Large intestine (tissue), 12 donors: ENCODE measurements around the gene HEXD. TPM values are rescaled to one million over a fixed set of nuclear protein-coding genes. Genes with fewer than 3 reads are reported as not detected.
"Not testable (repeated sequence)": the region's sequence is repeated elsewhere in the genome, so short reads cannot be mapped to it uniquely, and the experiment has no call there.

ENCODE experiments used
- DNase-seq, 2 donors: peaks; one replicate each; pipeline versions ENCODE4 v3.0.0 to v3.0.0-alpha.2; 2013
- H3K27ac ChIP-seq: one replicate; pipeline ENCODE4 v1.5.1; 2013; ENCODE audit warnings: low read length
- H3K27me3 ChIP-seq: 2 replicates; pipeline ENCODE4 v1.6.1; 2013; ENCODE audit warnings: low read length; ENCODE audit not compliant: control insufficient read depth, insufficient read depth
- H3K36me3 ChIP-seq: 2 replicates; pipeline ENCODE4 v1.6.1; 2013; ENCODE audit warnings: low read length; ENCODE audit not compliant: control insufficient read depth, insufficient read depth
- H3K4me1 ChIP-seq: one replicate; pipeline ENCODE4 v1.6.1; 2013; ENCODE audit warnings: low read length; ENCODE audit not compliant: control insufficient read depth, insufficient read depth
- H3K4me3 ChIP-seq: one replicate; pipeline ENCODE4 v1.5.1; 2013; ENCODE audit warnings: low read length
- H3K9me3 ChIP-seq: one replicate; pipeline ENCODE4 v1.6.1; 2013; ENCODE audit warnings: mild to moderate bottlenecking, low read depth, low read length, moderate library complexity; ENCODE audit not compliant: control insufficient read depth
- WGBS: methylation state at CpG from one replicate; pipeline ENCODE4 v1.1.5; 2013; ENCODE audit warnings: low lambda C conversion rate; ENCODE audit not compliant: insufficient coverage; 5-methylcytosine and 5-hydroxymethylcytosine counted together
- long read RNA-seq, 11 donors: transcript quantifications; one replicate each; lab custom pipeline, GENCODE V29; 2026
- polyA plus RNA-seq: library from polyadenylated mRNA; unstranded; fragments of 120-200 nt; gene quantifications from one replicate; pipeline ENCODE4 v1.2.1, GENCODE V29; 2013

Gene HEXD
- polyA plus RNA-seq = 50.4 TPM
- long read RNA-seq, donor 1, partial matches to known transcripts = 0 of 8 reads
- long read RNA-seq, donor 1, other reads (novel, unspliced or antisense) = 6 of 8 reads
- long read RNA-seq, donor 2, partial matches to known transcripts = 12 of 23 reads
- long read RNA-seq, donor 2, other reads (novel, unspliced or antisense) = 10 of 23 reads
- long read RNA-seq, donor 3 = 0 reads
- long read RNA-seq, donor 4 = 0 reads
- long read RNA-seq, donor 5, partial matches to known transcripts = 0 of 1 reads
- long read RNA-seq, donor 5, other reads (novel, unspliced or antisense) = 0 of 1 reads
- long read RNA-seq, donor 6, partial matches to known transcripts = 42 of 56 reads
- long read RNA-seq, donor 6, other reads (novel, unspliced or antisense) = 9 of 56 reads
- long read RNA-seq, donor 7, partial matches to known transcripts = 0 of 4 reads
- long read RNA-seq, donor 7, other reads (novel, unspliced or antisense) = 0 of 4 reads
- long read RNA-seq, donor 8, transcript HEXDC-201 (13 exons, 1,853 nt) = major isoform, 5 of 30 reads
- long read RNA-seq, donor 8, partial matches to known transcripts = 13 of 30 reads
- long read RNA-seq, donor 8, other reads (novel, unspliced or antisense) = 11 of 30 reads
- long read RNA-seq, donor 9, partial matches to known transcripts = 0 of 8 reads
- long read RNA-seq, donor 9, other reads (novel, unspliced or antisense) = 0 of 8 reads
- long read RNA-seq, donor 10, partial matches to known transcripts = 0 of 3 reads
- long read RNA-seq, donor 10, other reads (novel, unspliced or antisense) = 0 of 3 reads
- long read RNA-seq, donor 11, partial matches to known transcripts = 24 of 28 reads
- long read RNA-seq, donor 11, other reads (novel, unspliced or antisense) = 0 of 28 reads

- DNase-seq = peak; percentile 83 to 98
- peaks cover 12% of the 10 kb centered on the region for H3K9me3 ChIP-seq
- H3K4me3 ChIP-seq = peak within 1 kb of the TSS; percentile 93
- peaks cover 11% of the 10 kb centered on the region for H3K36me3 ChIP-seq
- no peaks in the 10 kb centered on the region for H3K27me3 ChIP-seq
- H3K4me1 ChIP-seq = peaks cover 11% of the 10 kb centered on the region
- peak within 1 kb of the TSS; percentile 95 for H3K27ac ChIP-seq
- WGBS = no CpG with 5 or more reads among the region's 108 CpGs
These were observed at the start of gene HEXD, which contains the start of gene OGFOD3 for GRCh38 chr17:82418001-82418986. Gene HEXD, plus strand, starts transcription at chr17:82418347. Its CDS starts 1,453 bp downstream, at chr17:82419800. Gene OGFOD3, minus strand, starts transcription at chr17:82418586. Its CDS starts 101 bp downstream, at chr17:82418485.

DNA sequence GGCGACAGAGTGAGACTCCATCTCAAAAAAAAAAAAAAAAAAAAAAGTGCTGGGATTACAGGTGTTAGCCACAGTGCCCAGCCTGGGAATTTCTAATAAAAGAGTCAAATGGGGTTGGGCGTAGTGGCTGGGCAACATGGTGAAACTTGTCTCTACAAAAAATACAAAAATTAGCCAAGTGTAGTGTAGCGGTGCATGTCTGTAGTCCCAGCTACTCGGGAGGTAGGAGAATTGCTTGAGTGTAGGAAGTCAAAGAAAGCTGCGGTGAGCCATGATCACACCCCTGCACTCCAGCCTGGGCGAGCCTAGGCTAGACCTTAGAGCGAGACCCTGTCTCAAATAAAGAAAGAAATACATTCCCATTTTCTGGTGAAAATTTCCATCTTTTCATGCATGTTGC, 48.9 kb upstream of the HEXD start:
- peaks cover 11% of the 10 kb centered on the region for H3K4me1 ChIP-seq
- no peaks in the 10 kb centered on the region for H3K36me3 ChIP-seq
- peaks cover 49% of the 10 kb centered on the region for H3K27me3 ChIP-seq
- no peak overlapping the region for H3K4me3 ChIP-seq
- no peak for DNase-seq
- H3K9me3 ChIP-seq = peaks cover 10% of the 10 kb centered on the region
- no CpG with 5 or more reads among the region's 7 CpGs for WGBS
- H3K27ac ChIP-seq = no peak overlapping the region

DNA sequence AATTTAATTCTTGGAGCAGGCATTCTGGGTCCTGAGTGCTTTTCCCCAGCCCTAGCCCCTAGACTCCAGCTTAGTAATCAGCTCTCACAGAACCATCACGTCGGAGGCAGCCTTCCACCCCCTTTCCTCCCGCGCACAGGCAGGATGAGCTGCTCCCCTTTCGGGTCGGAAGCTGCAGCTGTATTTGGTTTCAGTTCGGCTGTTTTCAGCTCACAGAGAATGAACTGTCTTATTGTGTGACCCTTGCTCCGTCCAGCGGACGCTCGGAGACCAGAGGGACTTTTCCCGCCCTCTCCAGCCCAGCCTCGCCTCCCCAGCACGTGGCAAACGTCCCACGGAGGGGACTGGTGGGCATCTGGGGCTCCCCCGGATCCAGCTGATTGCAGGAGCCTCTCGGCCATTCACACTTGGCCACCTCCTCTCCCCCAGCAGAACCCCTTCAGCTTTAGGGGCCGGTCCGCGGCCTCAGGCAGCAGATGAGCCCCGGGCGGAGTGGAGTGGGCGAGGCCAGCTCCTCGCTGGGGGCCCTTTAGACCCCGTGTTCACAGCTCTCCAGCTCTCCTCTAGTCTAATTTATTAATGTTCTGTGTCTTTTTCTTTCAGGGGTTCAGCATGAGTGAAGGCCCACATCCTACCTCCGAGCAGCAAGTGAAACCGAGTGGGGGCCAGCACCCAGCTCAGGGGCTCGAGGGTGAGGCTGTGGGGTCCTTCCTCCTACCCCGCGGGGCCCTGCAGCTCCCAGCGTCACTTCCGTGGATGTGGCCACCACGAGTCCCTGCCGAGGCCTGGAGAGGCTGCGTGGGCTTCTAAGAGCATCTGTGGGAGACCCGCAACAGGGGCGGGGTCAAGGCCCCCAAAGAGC, 47.4 kb upstream of the HEXD start:
- peaks cover 63% of the 10 kb centered on the region for H3K27me3 ChIP-seq
- H3K36me3 ChIP-seq = no peaks in the 10 kb centered on the region
- H3K4me3 ChIP-seq = no peak overlapping the region
- peaks cover 14% of the 10 kb centered on the region for H3K9me3 ChIP-seq
- WGBS = 18% methylated on average over 2 of the region's 38 CpGs
- H3K27ac ChIP-seq = no peak overlapping the region
- peaks cover 11% of the 10 kb centered on the region for H3K4me1 ChIP-seq
- DNase-seq = no peak

DNA sequence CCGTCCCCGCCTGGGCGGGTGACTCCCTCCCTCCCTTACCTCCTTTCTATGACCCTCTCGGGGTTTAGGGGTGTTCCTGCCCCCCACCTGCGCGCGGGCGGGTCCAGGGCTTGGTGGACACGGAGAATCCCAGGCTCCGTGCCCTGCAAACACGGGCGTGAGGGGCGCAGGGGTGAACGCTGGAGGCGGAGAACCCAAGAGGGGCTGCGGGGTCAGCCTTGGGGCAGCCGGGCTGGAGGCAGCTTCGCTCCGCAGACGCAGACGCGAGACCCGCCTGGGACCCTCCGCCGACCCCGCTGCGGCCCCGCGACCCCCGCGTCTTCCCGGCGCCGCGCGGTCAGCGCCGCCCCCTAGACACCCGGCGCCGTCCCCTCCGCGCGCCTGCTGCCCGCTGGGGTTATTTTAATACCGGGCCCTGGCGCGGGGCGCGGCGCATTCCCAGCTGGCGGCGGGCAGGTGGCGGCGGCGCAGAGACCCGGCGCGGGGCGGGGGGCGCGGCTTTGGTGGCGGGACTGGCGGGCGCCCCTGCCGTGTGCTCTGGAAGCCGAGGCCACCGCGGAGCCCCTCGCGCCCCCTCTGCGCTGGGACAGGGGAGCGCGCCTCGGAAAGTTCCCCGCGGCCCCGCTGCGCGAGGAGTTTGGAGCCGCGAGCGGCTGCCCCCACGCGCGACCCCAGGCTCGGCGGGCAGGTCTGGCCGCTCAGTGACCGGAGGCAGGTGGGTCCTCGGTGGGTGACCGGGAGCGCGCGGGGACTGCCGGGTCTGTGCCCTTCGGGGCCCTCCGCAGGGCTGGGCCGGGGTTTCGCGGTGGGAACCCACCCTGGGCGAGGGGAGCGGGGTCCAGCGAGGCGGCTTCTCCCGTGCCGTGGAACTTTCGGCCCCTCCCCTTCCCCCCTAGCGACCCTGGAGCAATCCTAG, 46.6 kb upstream of the HEXD start, which contains the start of gene UTS2R:
Gene UTS2R (plus strand): TSS at position 433 of the 916 bp plus-strand sequence. CDS start 2,560 bp downstream, outside the sequence.
- Histone ChIP-seq H3K27me3 (peaks cover 71% of the 10 kb centered on the region), H3K9me3 (peaks cover 18% of the 10 kb centered on the region), H3K27ac (no peak within 1 kb of the TSS), H3K36me3 (no peaks in the 10 kb centered on the region), H3K4me1 (peaks cover 11% of the 10 kb centered on the region), H3K4me3 (no peak within 1 kb of the TSS)
- no CpG with 5 or more reads among the region's 109 CpGs for WGBS
- DNase-seq = no peak

GRCh38 chr17:82372249-82373071, 45.7 kb upstream of the HEXD start:
- 61% methylated on average over 3 of the region's 41 CpGs for WGBS
- Histone ChIP-seq H3K27ac (no peak overlapping the region), H3K9me3 (peaks cover 18% of the 10 kb centered on the region), H3K36me3 (no peaks in the 10 kb centered on the region), H3K4me1 (peaks cover 5% of the 10 kb centered on the region), H3K4me3 (no peak overlapping the region), H3K27me3 (peaks cover 72% of the 10 kb centered on the region)
- no peak for DNase-seq

- H3K36me3 ChIP-seq, H3K4me1 ChIP-seq, H3K4me3 ChIP-seq, DNase-seq, H3K27ac ChIP-seq: not testable (repeated sequence)
- peaks cover 18% of the 10 kb centered on the region for H3K9me3 ChIP-seq
- no CpG with 5 or more reads among the region's 10 CpGs for WGBS
- peaks cover 72% of the 10 kb centered on the region for H3K27me3 ChIP-seq
These were observed 45.1 kb upstream of the HEXD start for GRCh38 chr17:82373072-82373452.

- Histone ChIP-seq H3K4me1 (peaks cover 5% of the 10 kb centered on the region), H3K4me3 (no peak overlapping the region), H3K27me3 (peaks cover 81% of the 10 kb centered on the region), H3K36me3 (no peaks in the 10 kb centered on the region), H3K27ac (no peak overlapping the region), H3K9me3 (peaks cover 18% of the 10 kb centered on the region)
- WGBS = no CpG with 5 or more reads among the region's 37 CpGs
- DNase-seq = no peak
These were observed 44.2 kb upstream of the HEXD start for GRCh38 chr17:82373731-82374625.
